ENCODE data around the gene NLRP7.

DNA sequence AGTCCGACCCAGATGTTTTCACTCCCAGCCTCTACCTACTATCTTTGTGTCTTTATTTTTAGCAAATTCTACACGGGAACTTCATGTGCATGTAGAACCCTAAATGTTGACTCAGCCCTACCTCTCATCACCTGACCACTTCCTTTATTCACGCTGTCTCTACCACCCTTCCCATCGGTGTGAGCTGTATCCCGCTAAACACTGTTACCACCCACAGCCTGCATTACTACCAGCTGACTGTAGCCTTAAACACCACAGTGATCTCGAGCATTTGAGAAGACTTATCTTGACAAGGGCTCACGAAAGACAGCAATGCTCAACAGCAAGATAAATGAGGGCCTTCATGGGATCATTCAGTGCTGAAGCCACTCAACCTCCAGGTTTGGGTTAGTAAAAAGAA, 26.2 kb downstream of the NLRP7 start:
- TF ChIP-seq, protein P1, sequence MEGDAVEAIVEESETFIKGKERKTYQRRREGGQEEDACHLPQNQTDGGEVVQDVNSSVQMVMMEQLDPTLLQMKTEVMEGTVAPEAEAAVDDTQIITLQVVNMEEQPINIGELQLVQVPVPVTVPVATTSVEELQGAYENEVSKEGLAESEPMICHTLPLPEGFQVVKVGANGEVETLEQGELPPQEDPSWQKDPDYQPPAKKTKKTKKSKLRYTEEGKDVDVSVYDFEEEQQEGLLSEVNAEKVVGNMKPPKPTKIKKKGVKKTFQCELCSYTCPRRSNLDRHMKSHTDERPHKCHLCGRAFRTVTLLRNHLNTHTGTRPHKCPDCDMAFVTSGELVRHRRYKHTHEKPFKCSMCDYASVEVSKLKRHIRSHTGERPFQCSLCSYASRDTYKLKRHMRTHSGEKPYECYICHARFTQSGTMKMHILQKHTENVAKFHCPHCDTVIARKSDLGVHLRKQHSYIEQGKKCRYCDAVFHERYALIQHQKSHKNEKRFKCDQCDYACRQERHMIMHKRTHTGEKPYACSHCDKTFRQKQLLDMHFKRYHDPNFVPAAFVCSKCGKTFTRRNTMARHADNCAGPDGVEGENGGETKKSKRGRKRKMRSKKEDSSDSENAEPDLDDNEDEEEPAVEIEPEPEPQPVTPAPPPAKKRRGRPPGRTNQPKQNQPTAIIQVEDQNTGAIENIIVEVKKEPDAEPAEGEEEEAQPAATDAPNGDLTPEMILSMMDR (IDR thresholded peaks at IDR 0.05): no peak
- no peak for TF ChIP-seq POLR2A (IDR thresholded peaks at IDR 0.05)
